ENCODE measurements around the gene PLCH2.

DNA sequence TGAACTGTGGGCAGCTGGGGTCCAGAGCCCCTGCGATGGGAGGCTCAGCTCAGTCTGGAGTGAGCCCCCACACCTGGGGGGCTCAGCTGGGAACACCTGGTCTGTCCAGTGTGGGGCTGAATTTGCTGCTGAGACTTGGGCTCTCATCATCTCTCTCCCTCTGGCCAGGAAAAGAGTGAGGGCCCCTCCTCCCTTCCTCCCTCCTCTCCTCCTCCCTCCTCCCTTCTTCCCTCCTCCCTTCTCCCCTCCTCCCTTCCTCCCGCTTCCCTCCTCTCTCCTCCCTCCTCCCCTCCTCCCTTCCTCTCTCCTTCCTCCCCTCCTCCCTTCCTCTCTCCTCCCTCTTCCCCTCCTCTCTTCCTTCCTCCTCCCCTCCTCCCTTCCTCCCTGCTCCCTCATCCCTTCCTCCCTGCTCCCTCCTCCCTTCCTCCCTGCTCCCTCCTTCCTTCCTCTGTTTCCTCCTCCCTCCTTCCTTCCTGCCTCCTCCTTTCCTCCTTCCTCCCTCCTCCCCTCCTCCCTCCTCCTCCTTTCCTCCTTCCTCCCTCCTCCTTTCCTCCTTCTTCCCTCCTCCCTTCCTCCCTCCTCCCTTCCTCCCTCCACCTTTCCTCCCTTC, 40.2 kb upstream of the PLCH2 start:
- TF ChIP-seq, protein P1, sequence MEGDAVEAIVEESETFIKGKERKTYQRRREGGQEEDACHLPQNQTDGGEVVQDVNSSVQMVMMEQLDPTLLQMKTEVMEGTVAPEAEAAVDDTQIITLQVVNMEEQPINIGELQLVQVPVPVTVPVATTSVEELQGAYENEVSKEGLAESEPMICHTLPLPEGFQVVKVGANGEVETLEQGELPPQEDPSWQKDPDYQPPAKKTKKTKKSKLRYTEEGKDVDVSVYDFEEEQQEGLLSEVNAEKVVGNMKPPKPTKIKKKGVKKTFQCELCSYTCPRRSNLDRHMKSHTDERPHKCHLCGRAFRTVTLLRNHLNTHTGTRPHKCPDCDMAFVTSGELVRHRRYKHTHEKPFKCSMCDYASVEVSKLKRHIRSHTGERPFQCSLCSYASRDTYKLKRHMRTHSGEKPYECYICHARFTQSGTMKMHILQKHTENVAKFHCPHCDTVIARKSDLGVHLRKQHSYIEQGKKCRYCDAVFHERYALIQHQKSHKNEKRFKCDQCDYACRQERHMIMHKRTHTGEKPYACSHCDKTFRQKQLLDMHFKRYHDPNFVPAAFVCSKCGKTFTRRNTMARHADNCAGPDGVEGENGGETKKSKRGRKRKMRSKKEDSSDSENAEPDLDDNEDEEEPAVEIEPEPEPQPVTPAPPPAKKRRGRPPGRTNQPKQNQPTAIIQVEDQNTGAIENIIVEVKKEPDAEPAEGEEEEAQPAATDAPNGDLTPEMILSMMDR (conservative IDR thresholded peaks at IDR 0.05; ENCODE audit: low read length) = no peak
- no peak for TF ChIP-seq EZH2phosphoT487 (IDR thresholded peaks at IDR 0.05; ENCODE audit: borderline replicate concordance, low read depth, low read length)
